ENCODE measurements around the gene RAB6B.

RAB6B gene

GRCh38 chr3:133828576-133829309 is 66.9 kb downstream of the RAB6B start:
- peak in 1 of 10 donors; percentile 73 for DNase-seq
- intact Hi-C loops (cut with DNase I) = loop anchor here (10.0 kb wide), 1 partner anchor 56 kb away; no protein-coding TSS in a partner anchor

GRCh38 chr3:133827684-133828083 is 68.0 kb downstream of the RAB6B start:
- no peak for DNase-seq
- intact Hi-C loops (cut with DNase I) = loop anchor here (10.0 kb wide), 1 partner anchor 57 kb away; no protein-coding TSS in a partner anchor

GRCh38 chr3:133827136-133827535 is 68.5 kb downstream of the RAB6B start:
- intact Hi-C loops (cut with DNase I) = loop anchor here (10.0 kb wide), 1 partner anchor 58 kb away; no protein-coding TSS in a partner anchor

DNA sequence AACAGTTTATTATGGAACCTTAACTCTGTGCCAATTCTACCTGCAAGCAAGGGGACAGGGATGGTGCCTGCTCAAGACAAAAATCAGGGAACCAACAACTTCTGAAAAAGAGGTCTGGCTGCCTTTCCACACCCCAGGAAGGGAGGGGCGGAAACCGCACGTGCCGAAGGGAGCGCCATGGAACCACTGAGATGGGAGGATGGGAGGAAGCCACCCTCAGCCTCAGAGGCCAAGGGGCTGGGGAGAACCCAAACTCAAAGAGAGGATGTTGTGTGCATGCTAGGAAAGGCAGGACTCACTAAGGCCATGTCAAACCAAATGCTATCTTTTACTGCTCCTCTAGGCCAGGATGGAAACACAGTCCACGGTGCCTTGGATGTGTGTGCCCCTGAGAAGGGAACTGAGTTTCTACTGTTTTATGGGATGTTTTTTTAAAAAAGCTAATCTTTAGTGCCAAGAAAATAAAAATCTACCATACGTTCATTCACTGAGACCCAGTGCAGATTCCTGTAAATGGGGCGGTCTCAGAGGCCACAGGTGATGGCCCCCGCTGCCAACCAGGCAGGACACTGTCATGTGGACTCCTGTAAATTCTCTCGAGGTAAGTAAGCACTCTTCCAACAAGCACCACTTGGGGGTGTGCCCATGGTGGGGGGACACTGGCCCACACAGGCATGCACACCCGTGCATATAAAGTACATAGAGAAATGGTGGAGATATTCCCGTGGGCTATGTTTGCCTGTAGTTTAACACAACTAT is 69.5 kb downstream of the RAB6B start:
- DNase-seq = peak in 1 of 10 donors; percentile 60
- intact Hi-C loops (cut with DNase I) = loop anchor here (10.0 kb wide), 1 partner anchor 59 kb away; no protein-coding TSS in a partner anchor

More at GRCh38 chr3:133827136-133827535, 68.5 kb downstream of the RAB6B start:
- DNase-seq = no peak

DNA sequence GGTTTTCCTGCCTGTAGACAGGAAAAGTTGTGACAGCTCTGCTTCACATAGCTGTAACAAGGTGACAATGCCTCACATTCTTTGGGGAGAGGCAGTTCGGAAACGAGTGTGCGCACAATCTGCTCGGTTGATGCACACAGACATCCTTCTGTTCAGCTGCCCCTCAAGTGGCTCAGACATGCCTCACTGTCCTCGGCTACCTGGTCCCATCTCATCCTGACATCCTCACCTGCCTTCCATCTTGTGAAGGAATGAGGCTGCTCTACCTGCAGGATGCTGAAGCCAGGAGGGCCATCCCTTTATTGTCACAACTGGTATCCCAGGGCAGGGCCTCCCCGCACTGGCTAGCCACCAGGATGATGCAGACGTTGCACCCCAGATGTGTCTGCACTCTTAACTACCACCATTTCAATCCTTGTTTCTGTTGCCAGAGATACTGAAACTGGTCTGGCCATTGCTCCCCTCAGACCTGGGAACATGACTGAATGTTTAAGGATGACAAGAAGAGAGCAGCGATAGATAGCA is 70.7 kb downstream of the RAB6B start:
- no peak for DNase-seq
- intact Hi-C loops (cut with DNase I) = loop anchor here (10.0 kb wide), 1 partner anchor 60 kb away; no protein-coding TSS in a partner anchor

DNA sequence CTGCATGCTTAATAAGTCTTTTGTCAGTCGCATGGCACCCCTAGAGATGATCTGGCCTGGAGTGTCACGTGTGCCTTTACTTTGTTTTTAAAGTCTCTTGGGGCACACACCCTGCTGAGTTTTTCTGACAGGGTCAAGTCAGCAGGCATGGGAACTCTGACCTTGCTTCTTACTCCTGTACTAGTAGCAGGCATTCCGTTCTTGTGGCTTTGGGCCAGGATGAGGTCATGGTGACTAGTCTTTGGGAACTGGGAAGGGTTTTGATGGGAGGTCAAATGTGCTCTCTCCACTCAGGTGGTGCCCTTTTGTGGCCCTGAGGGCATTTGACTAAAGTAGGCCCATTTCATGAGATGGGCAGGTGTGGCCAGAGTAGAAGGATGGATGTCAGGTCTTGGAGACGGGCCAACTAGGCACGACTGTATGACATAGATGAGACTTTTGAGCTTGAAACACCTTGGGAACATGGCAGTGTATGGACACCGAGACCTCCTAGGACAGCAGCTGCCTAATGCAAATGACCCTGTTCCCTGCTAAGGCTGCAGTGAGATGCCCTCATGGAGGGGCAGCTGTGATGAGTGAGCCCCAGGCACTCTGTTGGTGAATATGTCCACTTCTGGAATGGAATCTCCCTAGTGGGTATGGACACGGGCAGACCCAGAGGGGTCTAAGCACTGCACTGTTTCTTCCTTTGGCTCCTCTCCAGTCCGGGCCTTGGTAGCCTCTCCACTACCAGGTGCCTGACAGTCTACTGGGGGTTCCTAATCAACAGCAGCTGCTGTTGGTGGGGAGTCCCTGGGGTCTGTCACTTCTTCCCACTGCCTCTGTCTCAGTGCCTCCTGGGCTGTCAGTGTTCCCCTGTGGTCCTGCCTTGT is 73.7 kb downstream of the RAB6B start:
- intact Hi-C loops (cut with DNase I) = loop anchor here (10.0 kb wide), 1 partner anchor 63 kb away; no protein-coding TSS in a partner anchor
- peak in 3 of 10 donors; percentile 29 to 63 (median 39) for DNase-seq

GRCh38 chr3:133820889-133821675 is 74.6 kb downstream of the RAB6B start:
- intact Hi-C loops (cut with DNase I) = loop anchor here (10.0 kb wide), 1 partner anchor 64 kb away; no protein-coding TSS in a partner anchor
- peak in 1 of 10 donors; percentile 31 for DNase-seq

GRCh38 chr3:133820129-133820528 is 75.6 kb downstream of the RAB6B start:
- intact Hi-C loops (cut with DNase I) = loop anchor here (10.0 kb wide), 1 partner anchor 65 kb away; no protein-coding TSS in a partner anchor
- DNase-seq = no peak

GRCh38 chr3:133815386-133815785 is 80.3 kb downstream of the RAB6B start:
- intact Hi-C loops (cut with DNase I) = no loop called here
- DNase-seq = no peak

DNA sequence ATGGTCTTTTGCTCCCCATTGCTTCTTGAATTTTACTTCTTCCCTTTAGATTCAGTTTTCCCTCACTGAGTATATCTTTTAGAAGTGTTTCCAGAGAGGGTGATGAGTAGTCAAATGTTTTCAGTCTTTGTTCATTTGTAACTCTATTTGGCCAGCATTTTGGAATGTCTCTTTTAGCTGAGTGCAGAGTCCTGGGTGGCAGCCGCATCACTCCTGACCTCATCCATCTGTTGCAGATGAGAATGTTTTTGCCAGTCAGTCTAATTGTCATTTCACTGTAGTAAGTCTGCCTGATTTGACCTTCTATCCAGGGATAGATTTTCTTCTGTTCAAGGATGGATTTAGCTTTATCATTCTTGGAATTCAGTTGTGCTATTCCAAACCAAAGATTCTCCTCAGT is 82.8 kb downstream of the RAB6B start:
- intact Hi-C loops (cut with DNase I) = no loop called here
- DNase-seq = no peak

DNA sequence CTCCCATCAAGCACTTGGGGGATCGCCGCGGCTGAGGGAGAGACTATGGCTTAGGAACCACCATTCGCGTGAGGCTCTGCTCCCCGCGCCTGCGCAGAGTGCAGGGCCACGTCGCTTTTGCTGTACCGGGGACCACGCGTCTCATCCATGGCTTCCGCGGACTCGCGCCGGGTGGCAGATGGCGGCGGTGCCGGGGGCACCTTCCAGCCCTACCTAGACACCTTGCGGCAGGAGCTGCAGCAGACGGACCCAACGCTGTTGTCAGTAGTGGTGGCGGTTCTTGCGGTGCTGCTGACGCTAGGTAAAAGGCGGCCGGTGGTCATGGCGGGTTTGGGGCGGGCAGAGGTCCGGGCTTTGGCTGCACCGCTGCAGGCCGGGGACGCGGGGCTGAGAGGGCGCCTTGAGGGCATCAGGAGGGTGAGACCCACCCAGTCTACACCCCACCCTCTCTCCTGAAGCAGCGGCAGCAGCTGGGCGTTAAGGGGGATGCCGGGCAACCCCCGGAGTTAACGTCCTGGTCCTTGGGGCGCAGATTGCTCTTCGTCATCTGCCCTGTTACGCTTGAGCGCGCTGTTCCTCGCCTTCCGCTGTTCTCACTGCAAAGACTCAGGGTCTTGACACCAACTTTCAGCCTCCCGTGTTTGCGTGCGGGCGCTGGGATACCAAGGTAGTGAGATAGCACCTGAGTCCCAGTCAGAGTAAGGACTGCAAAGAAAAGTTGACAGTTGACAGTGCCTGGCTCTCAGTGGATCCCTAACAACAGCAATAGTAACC is 89.8 kb downstream of the RAB6B start, which contains the start of gene SRPRB:
Gene SRPRB, plus strand, starts transcription at position 114 of the 774 bp plus-strand sequence. Its CDS starts 34 bp downstream, at position 148.
- intact Hi-C loops (cut with DNase I) = loop anchor here (5.0 to 10.0 kb wide), 2 partner anchors 144 to 1081 kb away; partner anchors contain the start of genes NPHP3 and TOPBP1
- DNase-seq = peak; percentile 93 to 99 (median 97)

- no peak for DNase-seq
- intact Hi-C loops (cut with DNase I) = loop anchor here (5.0 to 10.0 kb wide), 2 partner anchors 143 to 1081 kb away; partner anchors contain the start of genes NPHP3 and TOPBP1
Measured at GRCh38 chr3:133805384-133805701, 90.3 kb downstream of the RAB6B start.

- DNase-seq = peak in 1 of 10 donors; percentile 53
- intact Hi-C loops (cut with DNase I) = loop anchor here (5.0 to 10.0 kb wide), 2 partner anchors 143 to 1080 kb away; partner anchors contain the start of genes NPHP3 and TOPBP1
Measured at GRCh38 chr3:133804896-133805295, 90.8 kb downstream of the RAB6B start.

GRCh38 chr3:133803469-133803868 is 92.2 kb downstream of the RAB6B start:
- intact Hi-C loops (cut with DNase I) = loop anchor here (10.0 kb wide), 1 partner anchor 1079 kb away; the partner anchor contains the start of gene NPHP3
- no peak for DNase-seq

- intact Hi-C loops (cut with DNase I) = loop anchor here (10.0 kb wide), 1 partner anchor 1075 kb away; the partner anchor contains the start of gene NPHP3
- no peak for DNase-seq
Measured at GRCh38 chr3:133799794-133800585, 95.7 kb downstream of the RAB6B start.

DNA sequence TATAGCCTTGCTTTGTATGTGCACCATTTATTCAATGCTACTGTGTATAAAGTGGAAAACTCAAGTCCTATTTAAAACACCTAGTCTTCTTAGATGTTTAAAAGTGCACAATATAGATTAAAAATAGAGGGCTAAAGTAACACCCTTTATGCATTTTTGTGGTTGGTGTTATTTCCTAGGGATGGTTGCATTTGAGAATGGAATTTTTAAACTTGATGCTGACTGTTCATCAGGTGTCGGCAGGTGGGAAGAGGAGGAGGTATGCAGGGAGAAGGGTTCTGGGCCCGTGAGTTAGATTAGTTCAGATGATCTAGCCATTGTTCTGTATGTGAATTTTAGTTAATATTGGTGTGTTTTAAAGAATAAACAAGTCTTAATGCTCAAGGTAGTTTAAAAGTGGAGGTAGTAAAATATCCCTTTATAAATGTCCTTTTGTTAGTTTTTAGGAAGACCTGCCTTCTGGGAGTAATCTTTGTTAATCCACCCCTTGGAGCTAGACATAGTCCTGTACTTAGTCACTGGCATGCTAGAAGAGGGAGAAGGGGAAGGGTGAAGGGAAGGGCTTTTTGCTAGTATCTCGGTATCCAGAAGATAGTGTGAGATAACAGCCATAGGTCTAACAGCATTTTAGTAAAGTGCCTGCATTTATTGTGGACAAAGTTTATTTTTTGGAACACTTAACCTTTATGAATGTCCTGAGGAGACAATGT is 98.1 kb downstream of the RAB6B start:
- intact Hi-C loops (cut with DNase I) = no loop called here
- no peak for DNase-seq

Data from posterior cingulate gyrus (tissue), 11 donors.